Measurements from ENCODE around the gene PLCZ1. TPM values are rescaled to one million over a fixed set of nuclear protein-coding genes. Genes with fewer than 3 reads are reported as not detected.

Gene PLCZ1
- total RNA-seq, 2 donors from 2014 or later: not detected

DNA sequence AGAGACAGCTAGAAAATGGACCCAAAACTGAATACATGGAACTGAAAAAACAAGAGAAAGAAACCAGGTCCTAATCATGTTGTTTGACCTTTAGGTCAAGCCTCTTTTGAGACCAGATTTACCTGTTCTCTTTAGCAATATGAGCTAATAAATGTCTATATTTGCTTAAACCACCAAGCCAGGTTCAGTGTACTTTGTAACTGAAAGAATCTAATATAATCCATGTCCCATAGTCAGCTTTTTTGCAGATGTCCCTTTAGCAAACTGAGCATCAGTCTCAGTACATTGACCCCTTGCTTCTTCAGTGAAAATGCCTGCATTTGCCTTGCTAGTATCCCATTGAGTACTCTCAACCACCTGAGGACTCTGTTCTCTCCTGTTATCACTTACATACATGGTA lies 61.7 kb downstream of the PLCZ1 start:
- DNase-seq: no peak
- H3K27me3 ChIP-seq: no peaks in the 10 kb centered on the region
- no peaks in the 10 kb centered on the region for H3K4me1 ChIP-seq
- H3K36me3 ChIP-seq: no peaks in the 10 kb centered on the region
- TF ChIP-seq, protein P1, sequence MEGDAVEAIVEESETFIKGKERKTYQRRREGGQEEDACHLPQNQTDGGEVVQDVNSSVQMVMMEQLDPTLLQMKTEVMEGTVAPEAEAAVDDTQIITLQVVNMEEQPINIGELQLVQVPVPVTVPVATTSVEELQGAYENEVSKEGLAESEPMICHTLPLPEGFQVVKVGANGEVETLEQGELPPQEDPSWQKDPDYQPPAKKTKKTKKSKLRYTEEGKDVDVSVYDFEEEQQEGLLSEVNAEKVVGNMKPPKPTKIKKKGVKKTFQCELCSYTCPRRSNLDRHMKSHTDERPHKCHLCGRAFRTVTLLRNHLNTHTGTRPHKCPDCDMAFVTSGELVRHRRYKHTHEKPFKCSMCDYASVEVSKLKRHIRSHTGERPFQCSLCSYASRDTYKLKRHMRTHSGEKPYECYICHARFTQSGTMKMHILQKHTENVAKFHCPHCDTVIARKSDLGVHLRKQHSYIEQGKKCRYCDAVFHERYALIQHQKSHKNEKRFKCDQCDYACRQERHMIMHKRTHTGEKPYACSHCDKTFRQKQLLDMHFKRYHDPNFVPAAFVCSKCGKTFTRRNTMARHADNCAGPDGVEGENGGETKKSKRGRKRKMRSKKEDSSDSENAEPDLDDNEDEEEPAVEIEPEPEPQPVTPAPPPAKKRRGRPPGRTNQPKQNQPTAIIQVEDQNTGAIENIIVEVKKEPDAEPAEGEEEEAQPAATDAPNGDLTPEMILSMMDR (IDR thresholded peaks at IDR 0.05): no peak
- no peak overlapping the region for H3K4me3 ChIP-seq
- no peak overlapping the region for H3K9ac ChIP-seq (ENCODE audit: low read depth in 2 of 2, low read length in 2 of 2)
- no peaks in the 10 kb centered on the region for H3K9me3 ChIP-seq
- intact Hi-C loops (cut with DNase I): no loop called here
- no peak overlapping the region for H3K27ac ChIP-seq

DNA sequence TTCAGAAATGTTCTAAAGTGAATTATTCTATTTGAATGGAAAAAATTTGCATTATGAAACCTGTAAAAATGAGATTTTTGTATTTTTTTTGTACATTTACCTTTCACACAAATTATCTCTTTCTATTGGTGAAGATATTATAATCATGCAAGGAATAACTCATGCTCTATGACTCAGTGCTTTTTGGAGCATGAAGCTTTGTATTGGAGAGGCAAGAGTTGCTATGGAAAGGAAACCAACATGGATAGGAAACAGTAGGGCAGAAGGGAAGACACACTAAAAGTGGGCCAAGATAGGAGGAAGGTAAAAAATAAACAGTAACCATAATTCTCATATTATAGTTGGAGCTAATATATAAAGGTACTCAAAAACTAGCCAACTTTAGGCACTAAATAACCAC lies 79.0 kb downstream of the PLCZ1 start:
- Histone ChIP-seq H3K4me1 (no peaks in the 10 kb centered on the region), H3K27me3 (no peaks in the 10 kb centered on the region), H3K36me3 (no peaks in the 10 kb centered on the region), H3K9me3 (no peaks in the 10 kb centered on the region), H3K4me3 (no peak overlapping the region), H3K27ac (no peak overlapping the region), H3K9ac (ENCODE audit: low read depth in 2 of 2, low read length in 2 of 2) (no peak overlapping the region)
- TF ChIP-seq, protein P1 (IDR thresholded peaks at IDR 0.05): no peak
- no peak for DNase-seq
- intact Hi-C loops (cut with DNase I): no loop called here

DNA sequence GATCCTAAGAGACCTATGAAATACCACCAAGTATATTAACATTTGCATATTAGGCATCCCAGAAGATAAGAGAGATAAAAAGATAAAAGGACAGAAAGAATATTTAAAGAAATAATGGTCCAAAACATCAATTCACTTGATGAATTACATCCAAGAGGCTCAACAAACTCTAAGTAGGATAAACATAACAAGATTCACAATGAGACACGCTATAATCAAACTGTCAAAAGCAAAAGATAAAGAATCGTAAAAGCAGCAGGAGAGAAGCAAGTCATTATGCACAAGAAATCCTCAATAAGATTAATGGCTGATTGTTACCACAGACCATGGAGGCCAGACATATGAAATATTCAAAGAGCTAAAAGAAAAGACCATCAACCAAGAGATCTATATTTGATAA lies 79.6 kb downstream of the PLCZ1 start:
- Histone ChIP-seq H3K9me3 (no peaks in the 10 kb centered on the region), H3K36me3 (no peaks in the 10 kb centered on the region), H3K27me3 (no peaks in the 10 kb centered on the region), H3K27ac (no peak overlapping the region), H3K4me1 (no peaks in the 10 kb centered on the region), H3K4me3 (no peak overlapping the region), H3K9ac (ENCODE audit: low read depth in 2 of 2, low read length in 2 of 2) (no peak overlapping the region)
- no peak for DNase-seq
- intact Hi-C loops (cut with DNase I): no loop called here
- TF ChIP-seq, protein P1 (IDR thresholded peaks at IDR 0.05): no peak

DNA sequence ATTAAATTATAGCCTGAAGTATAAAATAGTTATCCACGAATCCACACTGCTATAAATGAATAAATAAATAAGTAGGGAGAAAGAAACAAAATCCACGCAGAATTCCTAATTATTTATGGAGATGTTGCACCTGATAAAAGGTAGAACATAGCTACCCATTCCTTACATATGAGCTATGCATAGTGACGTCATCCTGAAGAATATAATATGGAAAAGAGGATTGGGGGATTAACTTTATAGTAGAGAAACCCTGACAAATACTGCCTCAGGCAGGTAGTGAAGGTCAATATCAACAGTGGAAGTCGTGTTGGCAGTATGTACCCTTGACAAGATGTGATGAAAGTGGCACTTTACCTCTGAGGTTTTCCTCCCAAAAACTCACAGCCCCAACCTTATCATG lies 82.5 kb downstream of the PLCZ1 start:
- Histone ChIP-seq H3K9ac (ENCODE audit: low read depth in 2 of 2, low read length in 2 of 2) (no peak overlapping the region), H3K36me3 (no peaks in the 10 kb centered on the region), H3K9me3 (no peaks in the 10 kb centered on the region), H3K27ac (no peak overlapping the region), H3K4me3 (no peak overlapping the region), H3K4me1 (no peaks in the 10 kb centered on the region), H3K27me3 (no peaks in the 10 kb centered on the region)
- no peak for DNase-seq
- TF ChIP-seq, protein P1 (IDR thresholded peaks at IDR 0.05): no peak
- intact Hi-C loops (cut with DNase I): no loop called here

DNA sequence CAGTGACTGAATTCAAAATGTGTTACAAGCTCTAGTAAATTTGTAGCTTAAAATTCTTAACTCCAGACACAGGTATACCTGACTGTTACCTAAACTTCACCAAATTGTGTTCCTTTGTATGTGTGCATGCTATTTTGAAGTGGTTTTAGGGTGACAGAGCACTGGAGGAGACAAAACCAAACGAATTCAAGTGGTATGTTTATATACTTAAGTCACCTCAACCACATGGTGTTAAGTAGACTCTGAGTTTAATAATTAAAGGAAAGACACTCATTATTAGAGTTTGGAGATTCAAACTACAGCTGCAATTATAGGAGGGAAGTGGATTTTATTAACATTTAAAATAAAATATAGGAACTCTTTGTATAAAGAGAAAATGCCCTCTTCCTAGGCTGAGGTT lies 84.3 kb downstream of the PLCZ1 start:
- H3K27ac ChIP-seq: no peak overlapping the region
- H3K36me3 ChIP-seq: no peaks in the 10 kb centered on the region
- no peak for DNase-seq
- intact Hi-C loops (cut with DNase I): no loop called here
- no peaks in the 10 kb centered on the region for H3K27me3 ChIP-seq
- H3K4me3 ChIP-seq: no peak overlapping the region
- no peak overlapping the region for H3K9ac ChIP-seq (ENCODE audit: low read depth in 2 of 2, low read length in 2 of 2)
- TF ChIP-seq, protein P1 (IDR thresholded peaks at IDR 0.05): no peak
- H3K4me1 ChIP-seq: no peaks in the 10 kb centered on the region
- no peaks in the 10 kb centered on the region for H3K9me3 ChIP-seq

DNA sequence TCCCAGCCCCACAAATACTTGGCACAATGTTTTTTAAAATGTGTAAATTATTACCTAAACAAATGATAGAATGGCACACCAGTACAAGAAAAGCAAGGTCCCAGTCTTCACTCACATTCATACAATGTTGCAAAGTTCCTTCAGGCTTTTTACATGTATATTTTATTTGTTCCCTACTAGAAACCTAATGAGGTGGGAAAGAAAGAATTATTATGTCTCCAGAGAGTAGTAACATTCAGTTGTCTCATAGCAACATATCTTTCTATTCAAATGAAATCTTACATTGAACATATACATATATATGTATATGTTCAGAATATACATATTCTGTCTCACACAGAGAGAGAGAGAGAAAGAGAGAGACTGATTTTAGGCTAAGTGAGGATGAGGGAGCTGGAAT lies 85.2 kb downstream of the PLCZ1 start:
- TF ChIP-seq, protein P1 (IDR thresholded peaks at IDR 0.05): no peak
- Histone ChIP-seq H3K9ac (ENCODE audit: low read depth in 2 of 2, low read length in 2 of 2) (no peak overlapping the region), H3K4me3 (no peak overlapping the region), H3K9me3 (no peaks in the 10 kb centered on the region), H3K27me3 (no peaks in the 10 kb centered on the region), H3K36me3 (no peaks in the 10 kb centered on the region), H3K4me1 (no peaks in the 10 kb centered on the region), H3K27ac (no peak overlapping the region)
- no peak for DNase-seq
- intact Hi-C loops (cut with DNase I): no loop called here
